HG03060 (cell line): ENCODE results near the gene ZNG1C.
"Not testable (repeated sequence)": the region's sequence is repeated elsewhere in the genome, so short reads cannot be mapped to it uniquely, and the experiment has no call there.

Source experiments
- ATAC-seq: cut with Tn5 transposase; IDR thresholded peaks from one replicate; pipeline ENCODE4 v1.9.1; 2021; ENCODE audit warnings: low read depth, moderate number of reproducible peaks; ENCODE audit not compliant: unreplicated experiment

Gene ZNG1C

DNA sequence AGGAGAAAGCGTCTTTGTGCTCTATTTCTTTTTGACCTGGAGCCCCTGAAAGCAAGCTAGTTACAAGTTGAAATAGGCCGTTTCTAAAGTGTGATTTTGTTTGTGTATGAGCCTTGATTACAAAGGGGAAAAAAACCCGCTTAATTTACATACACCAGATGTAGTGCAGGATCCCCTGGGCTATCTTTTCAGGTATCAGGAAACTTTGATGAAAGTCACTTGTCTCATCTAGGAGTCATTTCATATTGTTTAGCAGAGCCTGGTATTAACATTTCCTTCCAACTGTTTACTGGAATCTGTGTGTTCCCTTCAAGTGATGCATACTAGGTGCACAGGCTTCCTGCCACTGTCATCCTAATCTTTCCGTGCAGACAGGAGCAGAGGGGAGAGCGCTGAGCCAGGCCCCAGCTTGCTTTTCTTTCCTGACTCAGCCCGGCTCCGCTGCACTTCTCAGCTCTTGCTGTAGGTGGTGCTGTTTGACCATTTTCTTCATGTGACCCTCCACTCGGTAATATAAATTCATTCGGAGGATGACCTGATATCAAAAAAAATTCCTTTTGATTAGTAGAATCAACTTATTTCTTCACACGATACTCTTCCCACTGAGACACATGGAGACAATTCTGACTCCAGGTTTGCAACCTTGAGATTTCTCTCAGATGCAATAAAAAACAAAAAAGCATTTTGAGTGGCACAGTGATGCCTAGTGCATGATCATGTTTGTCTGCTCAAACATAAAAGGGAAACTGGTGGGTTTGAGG, 100.7 kb downstream of the ZNG1C start:
- ATAC-seq: not testable (repeated sequence)

GRCh38 chr9:68343242-68343641, 101.5 kb downstream of the ZNG1C start:
- not testable (repeated sequence) for ATAC-seq

DNA sequence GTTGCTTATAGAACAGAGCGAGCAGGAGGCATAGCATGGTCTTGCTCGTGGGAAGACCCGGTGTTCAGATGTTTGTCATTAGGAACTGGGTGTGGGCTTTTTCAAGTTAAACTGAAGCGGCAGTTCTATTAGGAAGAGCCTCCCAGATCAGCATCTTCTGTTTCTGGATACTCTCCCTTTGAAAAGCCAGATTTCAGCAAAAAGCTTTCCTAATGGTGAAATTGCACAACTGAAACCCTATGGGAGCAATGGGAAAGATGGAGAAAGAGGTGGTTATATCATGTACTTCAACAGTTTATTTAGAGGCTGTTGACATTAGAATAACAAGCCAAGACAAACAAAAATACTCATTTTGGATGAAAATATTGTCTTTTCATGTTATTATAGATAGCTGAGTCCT, 102.2 kb downstream of the ZNG1C start:
- not testable (repeated sequence) for ATAC-seq
